Measurements from ENCODE around the gene NUP93.
"Not testable (repeated sequence)": the region's sequence is repeated elsewhere in the genome, so short reads cannot be mapped to it uniquely, and the experiment has no call there.

NUP93 gene

GRCh38 chr16:56709443-56710040, 20.4 kb upstream of the NUP93 start:
- DNase-seq, result no peak

DNA sequence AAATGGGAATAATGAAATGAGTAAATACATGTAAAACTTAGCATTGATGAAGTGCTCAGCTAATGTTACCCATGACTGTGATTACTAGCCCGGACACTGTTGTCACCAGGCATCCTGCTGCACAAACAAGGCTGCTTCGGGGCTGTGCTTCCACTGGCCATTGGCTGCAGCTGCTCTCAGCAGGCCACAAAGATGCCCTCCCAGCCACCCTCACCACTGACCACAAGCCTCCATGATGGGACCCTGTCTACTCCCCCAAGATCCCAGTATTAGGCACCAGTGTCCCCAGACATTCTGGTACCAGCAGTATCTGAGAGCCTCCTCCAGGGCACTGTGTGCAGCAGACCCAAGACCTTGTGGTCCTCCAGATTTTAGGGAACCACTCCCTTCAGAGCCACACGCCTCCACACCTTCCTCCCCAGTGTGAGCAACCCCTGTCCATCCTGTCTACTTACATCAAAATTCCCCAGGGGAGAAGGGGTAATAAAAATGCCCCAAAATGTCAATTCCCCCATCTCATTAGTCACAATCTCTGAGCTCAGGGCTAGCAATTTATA, 19.7 kb upstream of the NUP93 start:
- DNase-seq, result no peak

- DNase-seq, result no peak
Observed at GRCh38 chr16:56711862-56712261, 18.1 kb upstream of the NUP93 start.

DNA sequence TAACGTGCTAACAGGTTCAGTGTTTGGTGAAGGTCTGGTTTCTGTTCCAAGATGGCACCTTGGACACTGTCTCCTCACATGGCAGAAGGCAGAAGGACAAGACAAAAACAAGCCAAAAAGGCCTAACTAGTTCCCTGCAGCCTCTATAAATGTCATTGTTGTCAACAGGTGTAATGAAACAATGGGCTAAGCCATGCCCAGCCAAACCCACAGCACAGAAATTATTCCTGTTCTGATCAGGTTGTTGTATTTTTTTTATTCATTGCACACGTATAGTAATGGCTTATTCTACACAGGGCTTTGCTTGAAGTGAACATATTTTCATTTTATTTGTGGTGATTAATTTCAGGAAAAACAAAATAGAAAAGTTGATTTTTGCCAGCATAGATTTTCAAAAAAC, 16.1 kb upstream of the NUP93 start:
- DNase-seq, result no peak

GRCh38 chr16:56715126-56715525, 14.8 kb upstream of the NUP93 start:
- DNase-seq, result no peak

DNA sequence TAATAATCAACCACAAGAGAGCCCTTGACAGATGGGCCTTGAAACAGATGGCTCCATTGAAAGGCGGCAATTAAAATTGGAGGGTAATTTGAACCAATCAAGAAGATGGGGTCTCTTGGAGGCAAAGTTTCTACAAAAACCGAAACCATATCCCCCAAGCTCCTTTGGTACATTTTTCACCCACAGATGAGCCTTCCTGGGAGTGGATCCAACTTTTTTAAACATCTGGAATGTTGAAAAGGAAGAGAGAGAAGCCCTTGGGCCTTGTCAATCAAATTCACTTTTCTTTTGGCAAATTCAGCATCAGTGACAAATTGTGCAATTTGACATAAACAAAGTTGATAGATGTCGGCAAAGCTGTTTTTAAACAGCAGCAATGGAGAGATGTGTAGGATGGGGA, 13.2 kb upstream of the NUP93 start:
- DNase-seq, result no peak

- DNase-seq, result not testable (repeated sequence)
Observed at GRCh38 chr16:56717532-56717931, 12.4 kb upstream of the NUP93 start.

DNA sequence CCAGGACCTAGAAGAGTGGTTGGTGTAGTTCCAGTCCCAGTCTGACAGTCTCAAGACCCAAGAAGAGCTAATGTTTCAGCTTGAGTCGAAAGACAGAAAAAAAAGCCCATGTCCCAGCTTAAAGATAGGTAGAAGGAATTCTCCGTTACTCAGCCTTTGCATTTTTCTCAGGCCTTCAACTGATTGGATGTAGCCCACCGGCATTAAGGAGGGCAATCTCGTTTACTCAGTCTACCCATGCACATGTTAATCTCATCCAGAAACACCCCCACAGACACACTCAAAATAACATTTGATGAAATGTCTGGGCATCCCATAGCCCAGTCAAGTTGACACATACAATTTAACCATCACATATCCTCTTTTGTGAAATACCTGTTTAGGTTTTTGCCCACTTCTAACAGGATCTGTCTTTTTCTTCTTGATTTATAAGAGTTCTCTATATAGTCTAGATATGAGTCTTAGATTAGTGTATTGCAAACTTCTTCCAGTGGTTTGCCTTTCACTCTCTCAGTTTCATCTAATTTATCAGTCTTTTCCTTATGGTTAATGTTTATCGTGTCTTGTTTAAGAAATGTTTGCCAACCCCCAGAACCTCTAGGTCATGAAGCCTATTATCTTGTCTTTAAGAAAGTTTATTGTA, 7.6 kb upstream of the NUP93 start:
- no peak for DNase-seq

- no peak for DNase-seq
Observed at GRCh38 chr16:56724191-56724590, 5.7 kb upstream of the NUP93 start.

- DNase-seq, result no peak
Observed at GRCh38 chr16:56726283-56726682, 3.6 kb upstream of the NUP93 start.

GRCh38 chr16:56726926-56727325, 3.0 kb upstream of the NUP93 start:
- no peak for DNase-seq

GRCh38 chr16:56728027-56728426, 1.9 kb upstream of the NUP93 start:
- DNase-seq, result no peak

DNA sequence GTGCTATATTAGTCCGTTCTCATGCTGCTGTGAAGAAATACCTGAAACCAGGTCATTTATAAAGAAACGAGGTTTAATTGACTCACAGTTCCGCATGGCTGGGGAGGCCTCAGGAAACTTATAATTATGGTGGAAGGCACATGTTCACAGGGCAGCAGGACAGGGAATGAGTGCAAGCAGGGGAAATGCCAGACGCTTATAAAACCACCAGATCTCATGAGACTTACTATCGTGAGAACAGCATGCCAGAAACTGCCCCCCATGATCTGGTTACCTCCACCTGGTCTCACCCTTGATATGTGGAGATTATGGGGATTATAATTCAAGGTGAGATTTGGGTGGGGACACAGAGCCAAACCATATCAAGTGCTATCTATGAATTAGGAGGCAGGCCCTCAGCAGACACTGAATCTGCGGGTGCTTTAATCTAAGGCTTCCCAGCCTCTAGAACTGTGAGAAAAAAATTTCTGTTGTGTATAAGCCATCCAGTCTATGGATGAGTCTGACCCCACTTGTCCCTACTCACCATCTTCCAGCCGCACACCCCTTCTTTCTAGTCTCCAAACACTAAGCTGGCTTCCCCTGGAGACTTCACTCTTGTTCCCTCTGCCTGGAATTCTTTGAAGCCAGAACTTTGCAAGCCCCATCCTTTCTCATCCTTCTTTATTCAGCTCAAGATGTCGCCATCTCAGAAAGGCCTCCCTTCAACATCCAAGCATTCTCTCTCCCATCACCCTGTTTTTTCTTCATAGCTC, 772 bp upstream of the NUP93 start:
- peak in 1 of 3 donors; percentile 20 for DNase-seq

GRCh38 chr16:56732366-56732765, 2.4 kb downstream of the NUP93 start:
- DNase-seq, result no peak

- peak; percentile 84 to 85 (median 84) for DNase-seq
Observed at GRCh38 chr16:56732832-56733231, 2.9 kb downstream of the NUP93 start.

GRCh38 chr16:56734429-56734828, 4.5 kb downstream of the NUP93 start:
- no peak for DNase-seq

DNA sequence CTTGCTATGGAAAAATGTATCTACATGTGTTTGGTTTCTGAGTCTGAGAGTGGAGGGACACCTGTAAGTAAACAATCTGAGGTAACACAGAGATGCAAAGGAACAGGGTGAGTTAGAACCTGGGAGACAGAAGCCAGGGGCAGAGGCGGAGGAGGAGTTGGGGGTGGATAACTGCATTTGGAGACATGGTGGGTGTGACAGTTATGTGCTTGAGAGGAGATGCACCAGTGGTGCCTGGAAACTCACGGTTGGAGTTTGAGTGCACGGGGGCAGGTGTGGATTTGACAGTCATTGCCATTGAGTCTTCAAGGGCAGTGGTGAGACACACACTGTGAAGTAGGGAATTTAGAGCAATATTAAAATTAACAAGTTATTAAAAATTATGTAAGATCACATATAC, 6.5 kb downstream of the NUP93 start:
- no peak for DNase-seq

- DNase-seq, result no peak
Observed at GRCh38 chr16:56737539-56737938, 7.6 kb downstream of the NUP93 start.

DNA sequence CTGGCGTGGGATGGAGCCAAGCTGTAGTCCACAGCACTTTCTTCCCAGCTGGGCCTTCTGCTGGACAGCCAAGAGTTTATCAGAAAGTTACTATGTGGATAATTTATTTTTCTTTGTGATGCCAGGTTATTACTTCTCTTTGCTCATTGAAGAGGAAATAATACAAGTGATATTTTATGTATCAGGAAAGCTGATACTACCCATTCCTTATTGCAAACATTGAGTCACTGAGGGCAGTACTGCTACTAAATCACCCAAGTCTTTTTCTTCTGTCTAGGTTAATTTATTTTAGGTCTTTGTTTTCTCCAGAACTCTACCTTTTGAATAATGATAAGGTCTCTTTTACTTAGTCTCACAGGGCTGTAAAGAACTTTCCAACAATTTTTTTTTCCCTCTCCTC, 8.3 kb downstream of the NUP93 start:
- no peak for DNase-seq

DNA sequence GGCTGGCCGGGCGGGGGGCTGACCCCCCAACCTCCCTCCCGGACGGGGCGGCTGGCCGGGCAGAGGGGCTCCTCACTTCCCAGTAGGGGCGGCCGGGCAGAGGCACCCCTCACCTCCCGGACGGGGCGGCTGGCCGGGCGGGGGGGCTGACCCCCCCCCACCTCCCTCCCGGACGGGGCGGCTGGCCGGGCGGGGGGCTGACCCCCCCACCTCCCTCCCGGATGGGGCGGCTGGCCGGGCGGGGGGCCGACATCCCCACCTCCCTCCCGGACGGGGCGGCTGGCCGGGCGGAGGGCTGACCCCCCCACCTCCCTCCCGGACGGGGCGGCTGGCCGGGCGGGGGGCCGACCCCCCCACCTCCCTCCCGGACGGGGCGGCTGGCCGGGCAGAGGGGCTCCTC, 9.4 kb downstream of the NUP93 start:
- not testable (repeated sequence) for DNase-seq

DNA sequence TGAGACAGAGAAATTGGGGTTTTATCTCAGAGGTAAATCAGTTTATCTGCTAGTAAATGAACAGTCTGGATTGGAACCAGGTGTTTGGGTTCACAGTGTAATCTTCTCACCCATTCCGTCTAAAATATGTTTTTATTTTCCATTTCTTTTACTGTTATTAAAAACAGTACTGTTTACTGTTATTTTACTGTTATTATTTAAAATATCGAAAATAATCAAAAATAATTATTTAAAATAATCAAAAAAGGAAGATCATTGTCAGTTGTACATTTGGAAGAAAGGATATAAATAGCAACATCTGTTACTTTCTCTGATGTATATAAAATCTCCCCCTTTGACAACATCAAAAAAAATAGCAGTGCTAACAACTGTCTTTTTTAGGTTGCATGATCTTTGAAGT, 11.5 kb downstream of the NUP93 start:
- no peak for DNase-seq

DNA sequence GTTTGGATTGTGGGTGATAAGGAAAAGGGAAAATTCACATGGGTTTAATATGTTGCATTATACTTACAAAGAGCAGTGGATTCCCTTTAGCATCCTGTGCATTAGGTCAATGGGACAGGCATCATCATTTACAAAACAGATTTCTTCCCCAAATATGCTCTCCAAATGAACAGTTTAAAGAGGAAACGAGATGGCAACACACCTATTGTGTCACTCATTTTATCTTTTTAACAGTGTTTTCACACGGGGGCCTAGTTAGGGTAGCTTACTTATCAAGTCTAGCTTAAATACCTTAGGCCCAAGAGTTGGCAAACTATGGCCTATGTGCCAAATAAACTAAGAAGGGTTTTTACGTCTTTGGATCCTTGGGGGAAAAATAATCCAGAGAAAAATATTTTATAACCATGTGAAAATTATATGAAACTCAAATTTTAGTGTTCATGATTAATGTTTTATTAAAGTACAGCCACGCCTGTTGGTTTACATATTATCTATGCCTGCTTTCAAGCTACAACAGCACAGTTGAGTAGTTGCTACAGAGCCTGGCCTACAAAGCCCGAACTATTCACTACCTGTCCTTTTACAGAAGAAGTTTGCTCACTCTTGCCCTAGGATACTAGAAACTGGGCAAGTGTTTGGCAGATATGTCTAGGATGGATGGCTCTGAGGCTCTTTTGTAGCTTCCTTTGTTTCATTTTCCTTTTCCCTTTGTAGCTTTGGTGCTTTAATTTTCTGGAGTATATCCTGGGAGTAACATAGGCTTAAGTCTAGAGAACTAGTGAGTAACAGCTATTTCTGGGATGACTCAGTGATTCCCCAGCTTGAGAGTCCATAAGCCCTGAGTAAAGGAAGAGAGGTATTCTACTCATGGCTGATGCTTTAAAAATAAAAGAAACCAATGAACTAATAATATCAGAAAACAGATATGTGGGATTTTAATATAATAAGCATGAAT, 12.4 kb downstream of the NUP93 start:
- peak; percentile 51 to 81 (median 60) for DNase-seq

- DNase-seq, result peak in 2 of 3 donors; percentile 13 to 32
Observed at GRCh38 chr16:56743840-56744239, 13.9 kb downstream of the NUP93 start.
